ENCODE results near the gene LRTM2. TPM values are rescaled to one million over a fixed set of nuclear protein-coding genes. Genes with fewer than 3 reads are reported as not detected.

LRTM2 gene
- total RNA-seq, 2 experiments from 2014 or later: not detected

DNA sequence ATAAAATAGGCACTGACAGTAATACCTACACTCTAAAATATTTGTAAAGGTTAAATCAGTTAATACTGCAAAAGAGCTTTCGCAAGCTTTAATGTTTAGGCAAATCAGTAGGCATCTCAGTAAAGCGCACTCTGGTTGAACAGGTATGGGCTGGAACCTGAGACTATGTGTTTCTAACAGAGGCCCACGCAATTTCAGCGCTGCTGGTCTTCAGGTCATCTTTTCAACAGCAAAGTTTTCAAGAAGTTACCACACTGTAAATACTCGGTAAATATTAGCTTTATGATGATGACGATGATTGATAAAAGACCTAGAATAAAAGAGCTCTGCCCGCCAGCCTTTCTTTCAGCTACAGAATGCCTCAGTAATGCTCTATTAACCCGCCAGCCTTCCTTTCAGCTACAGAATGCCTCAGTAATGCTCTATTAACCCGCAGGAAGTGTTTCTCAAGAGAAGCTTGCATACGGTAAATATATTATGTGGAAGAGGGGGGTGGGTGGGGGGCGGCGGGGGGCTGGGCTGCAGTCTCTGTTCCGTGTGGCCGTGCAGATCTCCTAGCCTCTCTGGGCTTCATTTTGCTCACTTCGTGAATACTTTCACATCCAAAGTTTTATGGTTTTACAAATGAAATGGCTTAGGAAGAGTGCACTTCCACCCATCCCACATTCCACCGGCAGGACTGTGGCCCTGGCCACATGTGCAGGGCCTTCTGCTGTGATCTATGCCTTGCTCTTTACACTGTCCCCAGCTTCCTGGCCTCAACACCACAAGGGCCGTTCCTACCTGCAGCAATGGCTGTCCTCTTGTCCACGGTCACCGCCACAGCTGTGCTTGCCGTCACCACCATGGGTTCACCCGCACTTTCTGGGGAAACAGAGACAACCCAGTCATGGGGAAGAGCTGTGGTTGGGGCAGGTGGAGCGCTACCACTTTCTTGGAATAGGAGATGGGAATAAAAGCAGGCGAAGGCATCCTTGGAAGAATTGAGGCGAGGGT is 19.9 kb downstream of the LRTM2 start:
- H3K36me3 Mint-ChIP-seq (ENCODE audit: low read depth): no peaks in the 10 kb centered on the region
- DNase-seq (no peak), ATAC-seq (no peak)
- peaks cover 3% of the 10 kb centered on the region for H3K27me3 Mint-ChIP-seq
- intact Hi-C loops (cut with DNase I, micrococcal nuclease): no loop called here
- no peaks in the 10 kb centered on the region for H3K4me1 Mint-ChIP-seq
- CTCF ChIA-PET: no interaction called here
- H3K9me3 Mint-ChIP-seq (ENCODE audit: low read depth): no peaks in the 10 kb centered on the region
- no peak overlapping the region for H3K27ac Mint-ChIP-seq
- POLR2A ChIA-PET: no interaction called here
- no peak overlapping the region for H3K4me3 Mint-ChIP-seq

GRCh38 chr12:1840981-1841425 is 20.6 kb downstream of the LRTM2 start:
- Mint-ChIP-seq H3K9me3 (ENCODE audit: low read depth) (no peaks in the 10 kb centered on the region), H3K4me1 (no peaks in the 10 kb centered on the region), H3K4me3 (no peak overlapping the region), H3K27ac (no peak overlapping the region), H3K27me3 (peaks cover 3% of the 10 kb centered on the region), H3K36me3 (ENCODE audit: low read depth) (no peaks in the 10 kb centered on the region)
- ChIA-PET CTCF (interaction anchor here (0.9 kb wide), 1 partner anchor 51 kb away, joined by 3 read pairs; no protein-coding TSS in a partner anchor), POLR2A (no interaction called here)
- ATAC-seq (no peak), DNase-seq (no peak)
- intact Hi-C loops (cut with DNase I, micrococcal nuclease): no loop called here

DNA sequence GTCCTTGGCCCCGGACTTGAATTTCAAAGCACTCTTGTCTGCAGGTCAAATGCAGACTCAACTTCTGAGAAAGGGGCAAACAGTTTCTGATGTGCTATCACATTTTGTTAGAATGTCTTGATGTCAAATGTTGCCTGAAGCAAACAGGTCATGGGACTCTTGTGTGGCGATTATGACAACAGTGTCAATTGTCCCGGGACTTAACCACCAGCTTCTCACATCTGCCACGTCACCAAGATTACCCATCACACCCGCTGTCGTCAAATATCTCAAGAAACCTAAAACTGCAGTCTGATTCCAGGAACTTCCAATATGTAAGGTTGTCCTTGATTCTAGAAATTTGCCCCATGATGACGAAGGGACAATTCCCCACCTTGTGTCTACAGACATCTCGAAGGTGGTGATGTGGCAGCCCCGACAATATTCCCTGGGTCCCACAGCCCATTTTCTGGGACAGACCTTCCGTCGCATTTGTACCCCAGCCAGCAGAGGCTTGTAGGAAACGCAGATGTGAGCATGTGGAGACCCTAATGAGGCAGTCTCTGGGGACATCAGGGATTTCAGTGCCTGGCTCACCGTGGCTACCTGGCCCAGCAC is 21.3 kb downstream of the LRTM2 start:
- ChIA-PET POLR2A (no interaction called here), CTCF (interaction anchor here (0.9 kb wide), 1 partner anchor 51 kb away, joined by 3 read pairs; no protein-coding TSS in a partner anchor)
- DNase-seq: no peak
- intact Hi-C loops (cut with DNase I, micrococcal nuclease): no loop called here
- no peak for ATAC-seq
- no peaks in the 10 kb centered on the region for H3K4me1 Mint-ChIP-seq
- H3K27me3 Mint-ChIP-seq: peaks cover 3% of the 10 kb centered on the region
- H3K9me3 Mint-ChIP-seq (ENCODE audit: low read depth): no peaks in the 10 kb centered on the region
- no peak overlapping the region for H3K4me3 Mint-ChIP-seq
- H3K27ac Mint-ChIP-seq: no peak overlapping the region
- no peaks in the 10 kb centered on the region for H3K36me3 Mint-ChIP-seq (ENCODE audit: low read depth)

GRCh38 chr12:1842183-1842904 is 22.0 kb downstream of the LRTM2 start:
- H3K27ac Mint-ChIP-seq: no peak overlapping the region
- no peaks in the 10 kb centered on the region for H3K9me3 Mint-ChIP-seq (ENCODE audit: low read depth)
- DNase-seq (no peak), ATAC-seq (no peak)
- intact Hi-C loops (cut with DNase I, micrococcal nuclease): no loop called here
- POLR2A ChIA-PET: no interaction called here
- CTCF ChIA-PET: no interaction called here
- H3K4me3 Mint-ChIP-seq: no peak overlapping the region
- H3K4me1 Mint-ChIP-seq: no peaks in the 10 kb centered on the region
- peaks cover 3% of the 10 kb centered on the region for H3K27me3 Mint-ChIP-seq
- no peaks in the 10 kb centered on the region for H3K36me3 Mint-ChIP-seq (ENCODE audit: low read depth)

DNA sequence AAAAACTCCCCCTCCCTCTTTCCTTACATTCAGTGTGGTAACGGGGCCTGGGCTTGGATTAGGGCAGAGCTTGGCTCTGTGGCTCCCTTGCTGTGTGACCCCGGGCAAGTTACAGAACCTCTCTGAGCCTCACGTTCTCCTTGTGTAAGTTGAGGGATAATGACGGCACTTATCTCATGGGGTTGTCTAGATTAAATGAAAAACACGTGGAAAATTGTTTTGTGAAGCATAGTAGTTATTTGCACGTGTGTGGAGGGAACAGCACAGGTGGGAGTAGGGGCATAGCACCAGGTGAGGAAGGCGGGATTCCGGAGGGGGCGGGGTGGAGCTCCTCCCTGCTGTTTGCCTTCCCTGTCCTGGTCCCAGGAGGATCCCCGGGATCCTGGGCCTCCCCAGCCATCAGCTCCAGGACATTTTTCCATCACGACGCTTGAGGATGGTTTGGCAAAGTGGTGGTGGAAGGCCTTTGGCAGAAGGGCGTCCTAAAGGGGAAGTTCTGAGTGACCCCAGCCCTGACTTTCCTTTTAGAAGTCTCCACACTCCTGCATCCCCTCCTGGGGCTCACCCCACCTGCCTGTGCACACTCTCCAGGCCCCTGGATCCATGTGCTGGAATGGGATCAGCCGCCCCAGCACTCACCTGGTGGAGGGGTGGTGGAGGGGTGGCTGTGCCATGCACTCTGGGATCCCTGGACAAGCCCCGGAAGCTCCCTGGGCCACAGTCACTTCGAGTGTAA is 22.7 kb downstream of the LRTM2 start:
- CTCF ChIA-PET: no interaction called here
- DNase-seq: no peak

GRCh38 chr12:1843641-1844005 is 23.3 kb downstream of the LRTM2 start:
- Mint-ChIP-seq H3K4me1 (no peaks in the 10 kb centered on the region), H3K27me3 (peaks cover 3% of the 10 kb centered on the region), H3K4me3 (no peak overlapping the region), H3K36me3 (ENCODE audit: low read depth) (no peaks in the 10 kb centered on the region), H3K27ac (no peak overlapping the region), H3K9me3 (ENCODE audit: low read depth) (no peaks in the 10 kb centered on the region)
- no peak for ATAC-seq
- intact Hi-C loops (cut with DNase I, micrococcal nuclease): no loop called here
- ChIA-PET CTCF (no interaction called here), POLR2A (no interaction called here)
- DNase-seq: no peak

More for the DNA sequence above, 22.7 kb downstream of the LRTM2 start:
- no peak overlapping the region for H3K4me3 Mint-ChIP-seq
- no peak overlapping the region for H3K27ac Mint-ChIP-seq
- intact Hi-C loops (cut with DNase I, micrococcal nuclease): no loop called here
- no peaks in the 10 kb centered on the region for H3K36me3 Mint-ChIP-seq (ENCODE audit: low read depth)
- no peak for ATAC-seq
- POLR2A ChIA-PET: no interaction called here
- H3K9me3 Mint-ChIP-seq (ENCODE audit: low read depth): no peaks in the 10 kb centered on the region
- no peaks in the 10 kb centered on the region for H3K4me1 Mint-ChIP-seq
- H3K27me3 Mint-ChIP-seq: peaks cover 3% of the 10 kb centered on the region

DNA sequence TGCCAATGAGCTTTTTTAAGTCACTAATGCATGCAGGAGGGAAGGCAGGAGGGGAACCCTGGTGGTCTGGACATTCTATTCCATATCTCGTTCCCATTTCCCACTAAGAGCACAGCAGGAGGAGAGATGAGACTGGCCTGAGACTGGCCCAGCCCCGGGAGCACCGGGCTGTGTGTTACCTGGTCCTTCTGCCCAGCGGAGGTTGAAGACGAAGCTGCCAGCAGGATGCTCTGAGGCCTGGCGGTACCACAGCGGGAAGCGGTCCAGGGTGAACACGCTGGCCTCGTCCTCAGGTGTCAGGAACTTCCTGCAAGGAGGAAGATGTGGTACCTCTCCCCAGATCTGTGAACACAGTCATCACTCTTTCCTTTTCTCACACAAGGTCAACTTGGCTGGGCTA is 23.9 kb downstream of the LRTM2 start:
- DNase-seq: no peak
- ChIA-PET CTCF (interaction anchor here (0.9 kb wide), 1 partner anchor 30 kb away, joined by 3 read pairs; no protein-coding TSS in a partner anchor), POLR2A (no interaction called here)
- H3K27me3 Mint-ChIP-seq: peaks cover 3% of the 10 kb centered on the region
- H3K9me3 Mint-ChIP-seq (ENCODE audit: low read depth): no peaks in the 10 kb centered on the region
- H3K4me1 Mint-ChIP-seq: no peaks in the 10 kb centered on the region
- no peaks in the 10 kb centered on the region for H3K36me3 Mint-ChIP-seq (ENCODE audit: low read depth)
- ATAC-seq: no peak
- no peak overlapping the region for H3K27ac Mint-ChIP-seq
- intact Hi-C loops (cut with DNase I, micrococcal nuclease): no loop called here
- H3K4me3 Mint-ChIP-seq: no peak overlapping the region

DNA sequence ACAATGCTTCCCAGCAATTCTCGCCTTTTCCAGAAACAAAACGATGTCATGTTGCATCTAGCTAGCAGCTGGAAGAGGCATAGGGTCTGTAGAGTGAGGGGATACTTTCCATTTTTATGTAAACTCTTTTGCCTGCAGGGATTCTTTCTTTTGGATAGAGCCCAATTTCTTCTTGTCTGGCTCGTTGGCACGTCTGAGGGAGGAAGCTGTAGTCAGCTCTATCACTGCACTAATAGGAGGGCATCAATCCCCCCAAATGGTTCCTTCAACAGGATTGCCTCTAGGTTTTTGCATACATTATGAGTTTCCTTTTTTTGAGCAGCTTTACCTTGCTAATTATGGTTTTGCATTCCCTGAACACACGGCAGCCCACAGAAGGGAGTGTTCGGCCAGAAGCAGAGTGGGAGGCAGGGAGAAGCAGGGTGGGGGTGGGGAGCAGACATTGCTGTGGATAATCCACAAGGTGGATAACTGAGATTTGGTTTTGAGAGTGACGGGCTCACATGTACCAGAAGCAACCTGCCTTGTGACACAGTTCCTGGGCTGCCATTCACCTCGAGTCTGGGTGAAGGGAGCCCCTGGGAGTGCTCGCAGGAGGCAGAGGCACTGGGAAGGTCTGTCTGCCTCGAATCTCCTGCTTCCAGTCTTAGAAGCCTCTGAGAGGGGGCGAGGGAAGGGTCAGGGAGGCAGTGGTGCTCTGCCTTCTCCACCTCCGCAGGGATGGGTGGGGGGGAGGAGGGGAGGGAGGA is 24.5 kb downstream of the LRTM2 start:
- H3K27me3 Mint-ChIP-seq: peaks cover 3% of the 10 kb centered on the region
- H3K4me1 Mint-ChIP-seq: no peaks in the 10 kb centered on the region
- CTCF ChIA-PET: interaction anchor here (0.6 to 0.9 kb wide), 2 partner anchors 29 to 126 kb away, joined by 3 to 8 read pairs; no protein-coding TSS in a partner anchor
- H3K36me3 Mint-ChIP-seq (ENCODE audit: low read depth): no peaks in the 10 kb centered on the region
- intact Hi-C loops (cut with DNase I, micrococcal nuclease): no loop called here
- no peak for ATAC-seq
- H3K4me3 Mint-ChIP-seq: no peak overlapping the region
- H3K27ac Mint-ChIP-seq: no peak overlapping the region
- no peak for DNase-seq
- POLR2A ChIA-PET: no interaction called here
- no peaks in the 10 kb centered on the region for H3K9me3 Mint-ChIP-seq (ENCODE audit: low read depth)

DNA sequence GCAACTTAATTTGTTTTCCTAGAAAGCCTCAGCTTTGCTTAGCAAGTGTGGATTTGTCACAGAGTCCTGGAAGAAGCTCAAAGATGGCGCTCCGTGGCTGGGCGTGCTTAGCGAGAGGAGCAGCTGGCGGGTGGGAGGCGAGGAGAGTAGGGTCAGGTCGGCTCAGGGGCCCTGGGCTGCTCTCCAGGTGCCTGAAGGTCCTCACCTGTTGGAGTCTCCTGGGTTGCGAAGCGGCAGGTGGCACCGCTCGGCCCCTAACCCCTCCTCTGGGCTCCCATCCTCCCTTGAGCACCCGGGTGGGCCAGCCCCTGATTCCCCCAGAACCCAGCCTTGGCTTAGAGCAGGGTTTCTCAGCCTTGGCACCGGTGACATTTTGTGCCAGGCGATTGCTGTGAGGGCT is 25.1 kb downstream of the LRTM2 start:
- DNase-seq (no peak), ATAC-seq (no peak)
- H3K4me3 Mint-ChIP-seq: no peak overlapping the region
- H3K4me1 Mint-ChIP-seq: no peaks in the 10 kb centered on the region
- POLR2A ChIA-PET: no interaction called here
- H3K27me3 Mint-ChIP-seq: peaks cover 3% of the 10 kb centered on the region
- H3K9me3 Mint-ChIP-seq (ENCODE audit: low read depth): no peaks in the 10 kb centered on the region
- H3K36me3 Mint-ChIP-seq (ENCODE audit: low read depth): no peaks in the 10 kb centered on the region
- no peak overlapping the region for H3K27ac Mint-ChIP-seq
- intact Hi-C loops (cut with DNase I, micrococcal nuclease): no loop called here
- CTCF ChIA-PET: no interaction called here

DNA sequence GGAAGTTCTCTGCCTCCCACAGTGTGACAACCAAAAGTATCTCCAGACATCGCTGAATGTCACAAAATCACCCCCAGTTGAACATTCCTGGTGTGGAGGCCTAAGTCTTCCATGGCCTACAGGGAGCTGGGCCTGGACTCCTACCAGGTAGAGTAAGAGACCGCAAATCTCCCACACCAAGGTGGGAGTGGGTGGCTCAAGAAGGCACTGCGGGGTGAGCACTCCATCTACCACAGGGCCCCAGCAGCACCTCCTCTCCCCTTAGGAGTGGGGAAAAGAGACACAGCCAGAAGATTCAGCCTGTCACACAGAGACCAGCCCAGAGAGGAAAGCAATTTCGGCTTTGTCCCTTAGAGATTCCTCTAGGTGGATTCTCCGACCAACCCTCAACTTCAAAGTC is 25.5 kb downstream of the LRTM2 start:
- ChIA-PET POLR2A (no interaction called here), CTCF (no interaction called here)
- H3K4me3 Mint-ChIP-seq: no peak overlapping the region
- no peak for ATAC-seq
- H3K27me3 Mint-ChIP-seq: peaks cover 3% of the 10 kb centered on the region
- no peaks in the 10 kb centered on the region for H3K9me3 Mint-ChIP-seq (ENCODE audit: low read depth)
- intact Hi-C loops (cut with DNase I, micrococcal nuclease): no loop called here
- no peak for DNase-seq
- H3K36me3 Mint-ChIP-seq (ENCODE audit: low read depth): no peaks in the 10 kb centered on the region
- H3K4me1 Mint-ChIP-seq: no peaks in the 10 kb centered on the region
- H3K27ac Mint-ChIP-seq: no peak overlapping the region
